ENCODE results near the gene MARS1.

MARS1 gene

DNA sequence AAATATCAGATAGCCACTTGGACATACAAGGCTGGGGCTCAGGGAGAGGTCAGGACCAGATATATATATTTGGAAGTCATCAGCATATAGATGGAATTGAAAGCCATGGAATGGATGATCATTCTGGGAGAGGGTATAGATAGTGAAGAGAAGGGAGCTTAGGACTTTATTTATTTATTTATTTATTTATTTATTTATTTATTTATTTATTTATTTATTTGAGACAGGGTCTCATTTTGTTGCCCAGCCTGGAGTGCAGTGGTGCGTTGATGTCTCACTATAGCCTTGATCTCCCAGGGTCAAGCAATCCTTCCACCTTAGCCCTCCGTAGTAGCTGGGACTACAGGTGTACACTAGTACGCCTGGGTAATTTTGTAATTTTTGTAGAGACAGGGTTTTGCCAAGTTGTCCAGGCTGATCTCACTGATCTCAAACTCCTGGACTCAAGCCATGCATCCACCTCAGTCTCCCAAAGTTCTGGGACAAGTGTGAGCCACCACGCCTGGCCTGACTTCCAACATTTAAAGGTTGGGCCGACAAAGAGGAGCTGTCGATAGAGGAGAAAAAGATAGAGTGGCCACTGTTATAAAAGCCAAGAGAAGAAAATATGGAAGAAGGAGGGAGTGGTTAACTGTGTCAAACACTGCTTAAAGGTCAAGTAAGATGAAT, 41.4 kb upstream of the MARS1 start (continued):
- TF ChIP-seq, protein P1, sequence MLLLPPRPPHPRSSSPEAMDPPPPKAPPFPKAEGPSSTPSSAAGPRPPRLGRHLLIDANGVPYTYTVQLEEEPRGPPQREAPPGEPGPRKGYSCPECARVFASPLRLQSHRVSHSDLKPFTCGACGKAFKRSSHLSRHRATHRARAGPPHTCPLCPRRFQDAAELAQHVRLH (tag by site-specific recombination; IDR thresholded peaks at IDR 0.05): peak; percentile 67; the same call in 1 of the 2 replicates
- no peak for TF ChIP-seq ZNF146 (tag by site-specific recombination; IDR thresholded peaks at IDR 0.05)
- TF ChIP-seq ZNF23 (tag by site-specific recombination; IDR thresholded peaks at IDR 0.05; ENCODE audit: borderline replicate concordance): 0 out of 2 replicates have a peak, but pooled peaks have one; percentile 8
- TF ChIP-seq KLF17 (tag by site-specific recombination; IDR thresholded peaks at IDR 0.05): no peak
- no peak for TF ChIP-seq ZNF354C (tag by site-specific recombination; IDR thresholded peaks at IDR 0.05; ENCODE audit: borderline replicate concordance, low read depth)
- TF ChIP-seq ZNF140 (tag by site-specific recombination; IDR thresholded peaks at IDR 0.05): peak; percentile 95
- no peak for TF ChIP-seq ZNF704 (tag by site-specific recombination; IDR thresholded peaks at IDR 0.05)
- no peak for TF ChIP-seq ZNF391 (tag by site-specific recombination; IDR thresholded peaks at IDR 0.05; ENCODE audit: borderline replicate concordance, low read depth)
- no peak for TF ChIP-seq OSR2 (tag by site-specific recombination; IDR thresholded peaks at IDR 0.05)
- peak; percentile 94 for TF ChIP-seq ZNF518A (tag by site-specific recombination; conservative IDR thresholded peaks at IDR 0.05; ENCODE audit: low read depth)
- 0 out of 2 replicates have a peak, but pooled peaks have one; percentile 69 for TF ChIP-seq ZNF514 (tag by site-specific recombination; IDR thresholded peaks at IDR 0.05)
- peak; percentile 74; the same call in 1 of the 2 replicates for TF ChIP-seq ZNF791 (tag by site-specific recombination; IDR thresholded peaks at IDR 0.05)
- no peak for TF ChIP-seq ZBTB48 (tag by site-specific recombination; IDR thresholded peaks at IDR 0.05)
- TF ChIP-seq ZNF37A (tag by site-specific recombination; IDR thresholded peaks at IDR 0.05): no peak
- no peak for TF ChIP-seq ZNF114 (tag by site-specific recombination; IDR thresholded peaks at IDR 0.05)
- TF ChIP-seq ZNF311 (tag by site-specific recombination; IDR thresholded peaks at IDR 0.05; ENCODE audit: borderline replicate concordance): no peak
- TF ChIP-seq ZNF558 (tag by site-specific recombination; IDR thresholded peaks at IDR 0.05): peak; percentile 83
- no peak for TF ChIP-seq KLF10 (tag by site-specific recombination; IDR thresholded peaks at IDR 0.05)
- TF ChIP-seq SP3 (tag by site-specific recombination; IDR thresholded peaks at IDR 0.05): peak; percentile 11; the same call in 1 of the 2 replicates
- TF ChIP-seq ZNF623 (tag by site-specific recombination; IDR thresholded peaks at IDR 0.05): peak; percentile 80
- TF ChIP-seq ZNF692 (tag by site-specific recombination; IDR thresholded peaks at IDR 0.05): no peak
- 0 out of 2 replicates have a peak, but pooled peaks have one; percentile 21 for TF ChIP-seq GFI1B (tag by site-specific recombination; IDR thresholded peaks at IDR 0.05)
- TF ChIP-seq PRDM2 (tag by site-specific recombination; IDR thresholded peaks at IDR 0.05; ENCODE audit: borderline replicate concordance): no peak
- TF ChIP-seq SETDB1 (IDR thresholded peaks at IDR 0.05; ENCODE audit: insufficient read length, low read length): no peak
- TF ChIP-seq ZNF394 (tag by site-specific recombination; IDR thresholded peaks at IDR 0.05; ENCODE audit: borderline replicate concordance): peak; percentile 97
